Skeletal muscle tissue (tissue), 4 donors: ENCODE results near the gene SLC22A23. TPM values are rescaled to one million over a fixed set of nuclear protein-coding genes. Genes with fewer than 3 reads are reported as not detected.

Experiments
- H3K27ac ChIP-seq: one replicate; pipeline ENCODE4 v1.7.0; 2013; ENCODE audit warnings: mild to moderate bottlenecking, low read depth, low read length, inconsistent platforms
- H3K27me3 ChIP-seq, 3 donors: one replicate each; pipeline ENCODE4 v1.7.0; 2013; ENCODE audit warnings: low read length in 3 of 3; ENCODE audit not compliant: control insufficient read depth in 3 of 3, insufficient read depth in 3 of 3
- H3K36me3 ChIP-seq, 3 donors: one replicate each; pipeline ENCODE4 v1.7.0; 2013; ENCODE audit warnings: low read length in 3 of 3; ENCODE audit not compliant: control insufficient read depth in 3 of 3, insufficient read depth in 3 of 3
- H3K4me1 ChIP-seq, 3 donors: one replicate each; pipeline ENCODE4 v1.7.0; 2013; ENCODE audit warnings: low read length in 3 of 3, mild to moderate bottlenecking in 3 of 3; ENCODE audit not compliant: control insufficient read depth in 3 of 3, insufficient read depth in 3 of 3
- H3K4me3 ChIP-seq, 3 donors: one replicate each; pipeline ENCODE4 v1.7.0; 2013; ENCODE audit warnings: low read length in 3 of 3
- H3K9ac ChIP-seq, 3 donors: one replicate each; pipeline ENCODE4 v1.7.0; 2013; ENCODE audit warnings: low read length in 3 of 3, mild to moderate bottlenecking in 3 of 3, moderate library complexity in 2 of 3, low read depth in 1 of 3
- H3K9me3 ChIP-seq, 3 donors: one replicate each; pipeline ENCODE4 v1.7.0; 2013; ENCODE audit warnings: low read length in 3 of 3; ENCODE audit not compliant: control insufficient read depth in 3 of 3
- total RNA-seq: library from RNA; depleted of rRNA; stranded (reverse); fragments of >200 nt; gene quantifications from one replicate; pipeline ENCODE4 v1.2.3, GENCODE V29; 2014
- donor health status: Osteomylitis.

SLC22A23 gene
- total RNA-seq, 1 donor from 2014 or later, result 2.6 TPM

- Histone ChIP-seq H3K9ac (no peak overlapping the region), H3K27ac (no peak overlapping the region), H3K9me3 (no peaks in the 10 kb centered on the region), H3K4me3 (no peak overlapping the region), H3K4me1 (peaks cover 38 to 65% (median 51%) of the 10 kb centered on the region in 3 donors), H3K36me3 (no peaks in the 10 kb centered on the region), H3K27me3 (no peaks in the 10 kb centered on the region)
Observed at GRCh38 chr6:3337521-3338350, 119.1 kb downstream of the SLC22A23 start.

GRCh38 chr6:3336859-3337515, 119.9 kb downstream of the SLC22A23 start:
- H3K4me1 ChIP-seq, result peaks cover 38 to 66% (median 51%) of the 10 kb centered on the region in 3 donors
- H3K9ac ChIP-seq, result peak overlapping the region in 1 of 3 donors; percentile 54
- H3K27me3 ChIP-seq, result no peaks in the 10 kb centered on the region
- no peak overlapping the region for H3K27ac ChIP-seq
- H3K9me3 ChIP-seq, result no peaks in the 10 kb centered on the region
- no peaks in the 10 kb centered on the region for H3K36me3 ChIP-seq
- H3K4me3 ChIP-seq, result no peak overlapping the region

- no peaks in the 10 kb centered on the region for H3K9me3 ChIP-seq
- peak overlapping the region in 1 of 3 donors; percentile 13 for H3K4me3 ChIP-seq
- peak overlapping the region in 1 of 3 donors; percentile 54 for H3K9ac ChIP-seq
- peaks cover 36 to 69% (median 45%) of the 10 kb centered on the region in 3 donors for H3K4me1 ChIP-seq
- H3K27me3 ChIP-seq, result no peaks in the 10 kb centered on the region
- H3K36me3 ChIP-seq, result no peaks in the 10 kb centered on the region
- H3K27ac ChIP-seq, result no peak overlapping the region
Observed at GRCh38 chr6:3336066-3336786, 120.6 kb downstream of the SLC22A23 start.

GRCh38 chr6:3335169-3335568, 121.7 kb downstream of the SLC22A23 start:
- Histone ChIP-seq H3K9me3 (no peaks in the 10 kb centered on the region), H3K4me1 (peaks cover 34 to 63% (median 39%) of the 10 kb centered on the region in 3 donors), H3K27ac (peak overlapping the region; percentile 41), H3K27me3 (no peaks in the 10 kb centered on the region), H3K4me3 (no peak overlapping the region), H3K9ac (no peak overlapping the region), H3K36me3 (no peaks in the 10 kb centered on the region)

- no peaks in the 10 kb centered on the region for H3K36me3 ChIP-seq
- H3K4me3 ChIP-seq, result peak overlapping the region in 2 of 3 donors; percentile 17 to 29
- no peaks in the 10 kb centered on the region for H3K27me3 ChIP-seq
- H3K4me1 ChIP-seq, result peaks cover 36 to 65% (median 43%) of the 10 kb centered on the region in 3 donors
- no peaks in the 10 kb centered on the region for H3K9me3 ChIP-seq
- peak overlapping the region in 1 of 3 donors; percentile 66 for H3K9ac ChIP-seq
- H3K27ac ChIP-seq, result peak overlapping the region; percentile 41
Observed at GRCh38 chr6:3334555-3334954, 122.3 kb downstream of the SLC22A23 start.

GRCh38 chr6:3333263-3333662, 123.6 kb downstream of the SLC22A23 start:
- no peaks in the 10 kb centered on the region for H3K36me3 ChIP-seq
- peaks cover 35 to 63% (median 49%) of the 10 kb centered on the region in 3 donors for H3K4me1 ChIP-seq
- no peak overlapping the region for H3K9ac ChIP-seq
- H3K27ac ChIP-seq, result no peak overlapping the region
- no peaks in the 10 kb centered on the region for H3K27me3 ChIP-seq
- no peaks in the 10 kb centered on the region for H3K9me3 ChIP-seq
- H3K4me3 ChIP-seq, result no peak overlapping the region

GRCh38 chr6:3331971-3332370, 124.9 kb downstream of the SLC22A23 start:
- H3K4me3 ChIP-seq, result no peak overlapping the region
- no peaks in the 10 kb centered on the region for H3K36me3 ChIP-seq
- H3K27ac ChIP-seq, result peak overlapping the region; percentile 15
- no peaks in the 10 kb centered on the region for H3K27me3 ChIP-seq
- peaks cover 35 to 58% (median 49%) of the 10 kb centered on the region in 3 donors for H3K4me1 ChIP-seq
- no peaks in the 10 kb centered on the region for H3K9me3 ChIP-seq
- H3K9ac ChIP-seq, result no peak overlapping the region

GRCh38 chr6:3331494-3331893, 125.4 kb downstream of the SLC22A23 start:
- peak overlapping the region; percentile 15 for H3K27ac ChIP-seq
- no peaks in the 10 kb centered on the region for H3K9me3 ChIP-seq
- no peak overlapping the region for H3K9ac ChIP-seq
- no peaks in the 10 kb centered on the region for H3K27me3 ChIP-seq
- H3K4me1 ChIP-seq, result peaks cover 34 to 56% (median 45%) of the 10 kb centered on the region in 3 donors
- H3K36me3 ChIP-seq, result no peaks in the 10 kb centered on the region
- H3K4me3 ChIP-seq, result no peak overlapping the region

- no peaks in the 10 kb centered on the region for H3K9me3 ChIP-seq
- no peaks in the 10 kb centered on the region for H3K27me3 ChIP-seq
- no peak overlapping the region for H3K4me3 ChIP-seq
- H3K9ac ChIP-seq, result peak overlapping the region in 1 of 3 donors; percentile 68
- peak overlapping the region; percentile 27 for H3K27ac ChIP-seq
- peaks cover 32 to 48% (median 41%) of the 10 kb centered on the region in 3 donors for H3K4me1 ChIP-seq
- H3K36me3 ChIP-seq, result no peaks in the 10 kb centered on the region
Observed at GRCh38 chr6:3330199-3330598, 126.7 kb downstream of the SLC22A23 start.
